ENCODE measurements around the gene FAM3A. TPM values are rescaled to one million over a fixed set of nuclear protein-coding genes. Genes with fewer than 3 reads are reported as not detected.
A peak's percentile ranks its signal among the peaks of the same experiment; 100 is the strongest.

FAM3A gene
- total RNA-seq, 1 donor = 24.6 TPM

DNA sequence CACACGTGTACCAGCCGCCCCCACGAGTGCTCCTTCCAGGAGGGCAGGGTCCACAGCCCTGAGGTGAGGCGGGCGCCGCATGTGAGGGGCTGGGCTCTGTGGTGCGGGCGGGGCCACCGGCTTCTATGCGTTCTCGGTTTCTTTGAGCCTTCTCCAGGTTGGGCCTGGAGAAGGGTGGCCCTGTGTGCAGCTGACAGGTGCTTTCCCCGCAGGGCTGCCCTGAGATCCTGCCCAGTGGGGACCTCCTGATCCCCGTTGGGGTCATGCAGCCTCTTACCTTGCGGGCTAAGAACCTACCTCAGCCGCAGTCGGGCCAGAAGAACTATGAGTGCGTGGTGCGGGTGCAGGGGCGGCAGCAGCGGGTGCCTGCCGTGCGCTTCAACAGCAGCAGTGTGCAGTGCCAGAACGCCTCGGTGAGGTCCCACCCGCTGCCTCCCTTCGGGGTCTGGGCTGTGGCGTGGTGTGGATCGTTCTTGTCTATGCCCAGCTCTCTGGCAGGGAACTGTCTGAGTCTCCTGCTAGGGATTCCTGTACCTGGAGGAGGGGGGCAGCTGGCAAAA lies 51.1 kb downstream of the FAM3A start:
- H3K4me3 ChIP-seq (ENCODE audit: low read depth, low read length) = no peak overlapping the region
- no peak for DNase-seq (ENCODE audit: low read depth)
- TF ChIP-seq CTCF (IDR thresholded peaks at IDR 0.05; ENCODE audit: insufficient read depth, low read depth, low read length) = no peak

DNA sequence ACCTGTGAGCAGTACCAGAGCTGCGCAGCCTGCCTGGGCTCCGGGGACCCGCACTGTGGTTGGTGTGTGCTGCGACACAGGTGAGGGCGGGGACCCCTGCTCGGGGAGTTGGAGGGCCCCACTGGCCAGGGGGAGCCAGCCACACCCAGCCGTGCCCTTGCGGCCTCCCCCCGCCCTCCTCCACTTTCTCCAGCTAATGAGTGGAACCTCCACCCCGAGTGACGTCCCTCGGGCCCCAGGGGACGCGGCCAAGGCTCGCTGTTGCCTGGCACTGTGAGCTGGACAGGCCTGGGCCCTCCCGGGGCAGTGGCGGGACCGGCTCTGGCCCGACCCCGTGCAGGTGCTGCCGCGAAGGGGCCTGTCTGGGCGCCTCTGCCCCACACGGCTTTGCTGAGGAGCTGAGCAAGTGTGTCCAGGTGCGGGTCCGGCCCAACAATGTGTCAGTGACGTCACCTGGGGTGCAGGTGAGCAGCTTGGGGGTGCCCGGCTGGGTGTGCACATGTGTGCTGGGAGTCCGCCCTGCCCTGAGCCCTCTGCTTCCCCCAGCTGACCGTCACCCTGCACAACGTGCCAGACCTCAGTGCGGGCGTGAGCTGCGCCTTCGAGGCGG lies 52.3 kb downstream of the FAM3A start:
- no peak for DNase-seq (ENCODE audit: low read depth)
- no peak for TF ChIP-seq CTCF (IDR thresholded peaks at IDR 0.05; ENCODE audit: insufficient read depth, low read depth, low read length)
- no peak overlapping the region for H3K4me3 ChIP-seq (ENCODE audit: low read depth, low read length)

DNA sequence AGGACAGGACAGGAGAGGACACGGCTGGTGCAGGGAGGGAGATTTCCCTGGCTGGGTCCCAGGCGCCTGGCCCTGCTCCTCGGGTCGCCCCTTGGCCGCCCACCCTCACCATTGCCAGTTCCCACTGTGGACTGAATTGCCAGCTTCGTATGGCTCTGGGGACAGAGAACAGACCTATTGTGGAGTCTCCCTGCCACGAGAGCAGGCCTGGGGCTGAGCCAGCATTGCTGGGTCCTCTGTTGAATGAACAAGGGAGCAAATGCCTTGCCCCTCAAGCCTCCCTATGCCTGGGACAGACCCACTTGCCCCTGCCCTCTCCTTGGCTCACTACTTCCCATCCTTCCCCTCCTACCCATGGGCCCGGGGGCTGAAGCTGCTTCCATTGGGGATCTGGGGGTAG lies 53.6 kb downstream of the FAM3A start:
- DNase-seq (ENCODE audit: low read depth) = no peak
- TF ChIP-seq CTCF (IDR thresholded peaks at IDR 0.05; ENCODE audit: insufficient read depth, low read depth, low read length) = no peak
- no peak overlapping the region for H3K4me3 ChIP-seq (ENCODE audit: low read depth, low read length)

GRCh38 chrX:154460326-154460725 lies 55.7 kb downstream of the FAM3A start:
- no peak for DNase-seq (ENCODE audit: low read depth)
- TF ChIP-seq CTCF (IDR thresholded peaks at IDR 0.05; ENCODE audit: insufficient read depth, low read depth, low read length) = peak; percentile 28
- H3K4me3 ChIP-seq (ENCODE audit: low read depth, low read length) = peak overlapping the region; percentile 75

DNA sequence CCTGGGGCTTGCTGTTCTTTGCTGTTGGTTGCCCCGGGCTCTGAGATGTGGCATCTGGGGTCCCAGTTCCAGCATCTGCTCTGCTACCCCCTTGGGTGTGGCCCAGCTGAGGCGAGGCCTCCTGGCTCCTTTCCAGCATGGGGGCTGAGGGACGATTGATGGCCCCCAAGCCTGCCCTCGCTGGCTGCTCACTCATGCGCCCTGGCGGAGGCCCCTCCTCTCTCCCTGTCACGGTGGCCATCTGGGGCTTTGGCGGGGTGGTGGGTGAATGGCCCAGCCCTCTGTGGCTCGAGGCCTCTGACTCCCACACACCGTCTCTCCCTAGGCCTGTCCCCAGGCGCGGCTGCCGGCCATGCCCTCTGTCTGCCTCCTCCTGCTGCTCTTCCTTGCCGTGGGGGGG lies 56.2 kb downstream of the FAM3A start:
- no peak for DNase-seq (ENCODE audit: low read depth)
- peak overlapping the region; percentile 75 for H3K4me3 ChIP-seq (ENCODE audit: low read depth, low read length)
- TF ChIP-seq CTCF (IDR thresholded peaks at IDR 0.05; ENCODE audit: insufficient read depth, low read depth, low read length) = no peak

GRCh38 chrX:154458954-154459778 lies 56.9 kb downstream of the FAM3A start:
- no peak for DNase-seq (ENCODE audit: low read depth)
- no peak for TF ChIP-seq CTCF (IDR thresholded peaks at IDR 0.05; ENCODE audit: insufficient read depth, low read depth, low read length)
- H3K4me3 ChIP-seq (ENCODE audit: low read depth, low read length) = peak overlapping the region; percentile 75

Data from fibroblast of villous mesenchyme (primary cell).